OCI-LY1 (cell line): ENCODE results near the gene ADAMTS18.

Source experiments
- H2AFZ ChIP-seq: fragments of 200-600 bp; sonication (generic), shearing (Covaris generic); 2 replicates; pipeline ENCODE4 v1.6.0; 2014; ENCODE audit warnings: antibody characterized with exemption, mild to moderate bottlenecking, low read length
- H3F3A ChIP-seq: fragments of 200-600 bp; sonication (generic), shearing (Covaris generic); 2 replicates; pipeline ENCODE4 v1.6.0; 2014; ENCODE audit warnings: mild to moderate bottlenecking, antibody characterized with exemption, low read length, moderate library complexity; ENCODE audit not compliant: insufficient read depth
- H3K27ac ChIP-seq: fragments of 200-600 bp; sonication (generic); 2 replicates; pipeline ENCODE4 v1.5.1; 2014; ENCODE audit warnings: low read length, mixed run types, mild to moderate bottlenecking, low read depth; ENCODE audit not compliant: poor library complexity, severe bottlenecking
- H3K27me3 ChIP-seq: fragments of 200-600 bp; sonication (generic); 2 replicates; pipeline ENCODE4 v1.6.0; 2014; ENCODE audit warnings: antibody characterized with exemption, mild to moderate bottlenecking, low read length, moderate library complexity; ENCODE audit not compliant: insufficient read depth
- H3K36me3 ChIP-seq: fragments of 200-600 bp; sonication (generic); 2 replicates; pipeline ENCODE4 v1.6.1; 2014; ENCODE audit warnings: mild to moderate bottlenecking, antibody characterized with exemption, low read length, moderate library complexity, mixed read lengths; ENCODE audit not compliant: insufficient read depth
- H3K4me1 ChIP-seq: fragments of 200-600 bp; sonication (generic); 2 replicates; pipeline ENCODE4 v1.5.1; 2014; ENCODE audit warnings: mild to moderate bottlenecking, low read length, moderate library complexity; ENCODE audit not compliant: insufficient read depth, severe bottlenecking
- H3K4me2 ChIP-seq: fragments of 200-600 bp; sonication (generic), shearing (Covaris generic); 2 replicates; pipeline ENCODE4 v1.6.1; 2014; ENCODE audit warnings: low read length
- H3K4me3 ChIP-seq: fragments of 200-600 bp; sonication (generic); 2 replicates; pipeline ENCODE4 v1.5.1; 2014; ENCODE audit warnings: low read length, low read depth, mild to moderate bottlenecking, mixed read lengths; ENCODE audit not compliant: poor library complexity, severe bottlenecking
- H3K79me2 ChIP-seq: fragments of 200-600 bp; shearing (Covaris generic); 2 replicates; pipeline ENCODE4 v1.6.1; 2016; ENCODE audit warnings: mixed run types, low read length, mixed read lengths; ENCODE audit not compliant: insufficient read depth
- H3K9ac ChIP-seq: fragments of 200-600 bp; sonication (generic), shearing (Covaris generic); 2 replicates; pipeline ENCODE4 v1.6.1; 2014; ENCODE audit warnings: mild to moderate bottlenecking, low read length, mixed read lengths
- H3K9me2 ChIP-seq: fragments of 200-600 bp; sonication (generic), shearing (Covaris generic); 2 replicates; pipeline ENCODE4 v1.6.1; 2014; ENCODE audit warnings: low read depth, mild to moderate bottlenecking, low read length, mixed read lengths
- H3K9me3 ChIP-seq: fragments of 200-600 bp; shearing (Covaris generic); 2 replicates; pipeline ENCODE4 v1.6.1; 2014; ENCODE audit warnings: low read length, mixed read lengths
- H4K20me1 ChIP-seq: fragments of 200-600 bp; sonication (generic), shearing (Covaris generic); 2 replicates; pipeline ENCODE4 v1.6.0; 2016; ENCODE audit warnings: mild to moderate bottlenecking, low read length; ENCODE audit not compliant: insufficient read depth
- CTCF ChIP-seq: fragments of 200-600 bp; sonication (generic), shearing (Covaris generic); IDR thresholded peaks from 2 replicates; pipeline ENCODE4 v1.5.1; 2017; ENCODE audit warnings: mild to moderate bottlenecking, antibody characterized with exemption, low read length, moderate library complexity, mixed read lengths
- EZH2 ChIP-seq: fragments of 200-600 bp; sonication (generic), shearing (Covaris generic); IDR thresholded peaks from 2 replicates; pipeline ENCODE4 v1.8.0; 2017; ENCODE audit warnings: borderline replicate concordance, mixed run types, mild to moderate bottlenecking, antibody characterized with exemption, low read length, moderate library complexity, mixed read lengths

The ADAMTS18 gene

GRCh38 chr16:77457046-77457445 is 22.2 kb upstream of the ADAMTS18 start:
- TF ChIP-seq CTCF (no peak), EZH2 (no peak)
- Histone ChIP-seq H3F3A (no peaks in the 10 kb centered on the region), H4K20me1 (no peaks in the 10 kb centered on the region), H3K9me2 (no peaks in the 10 kb centered on the region), H3K79me2 (no peaks in the 10 kb centered on the region), H3K9ac (no peak overlapping the region), H2AFZ (no peak overlapping the region), H3K27me3 (no peaks in the 10 kb centered on the region), H3K4me2 (no peak overlapping the region), H3K9me3 (no peaks in the 10 kb centered on the region), H3K27ac (no peak overlapping the region), H3K4me1 (no peaks in the 10 kb centered on the region), H3K36me3 (no peaks in the 10 kb centered on the region), H3K4me3 (no peak overlapping the region)

GRCh38 chr16:77452243-77452642 is 17.4 kb upstream of the ADAMTS18 start:
- H3K79me2 ChIP-seq: no peaks in the 10 kb centered on the region
- H3K4me1 ChIP-seq: no peaks in the 10 kb centered on the region
- H3K27ac ChIP-seq: no peak overlapping the region
- no peak for TF ChIP-seq CTCF
- no peak for TF ChIP-seq EZH2
- H3K9me3 ChIP-seq: no peaks in the 10 kb centered on the region
- no peak overlapping the region for H3K4me3 ChIP-seq
- H3F3A ChIP-seq: no peaks in the 10 kb centered on the region
- H4K20me1 ChIP-seq: no peaks in the 10 kb centered on the region
- no peak overlapping the region for H3K4me2 ChIP-seq
- H3K36me3 ChIP-seq: no peaks in the 10 kb centered on the region
- no peaks in the 10 kb centered on the region for H3K9me2 ChIP-seq
- H2AFZ ChIP-seq: no peak overlapping the region
- H3K27me3 ChIP-seq: no peaks in the 10 kb centered on the region
- no peak overlapping the region for H3K9ac ChIP-seq

- H3K27me3 ChIP-seq: no peaks in the 10 kb centered on the region
- H3K36me3 ChIP-seq: no peaks in the 10 kb centered on the region
- H3K4me1 ChIP-seq: no peaks in the 10 kb centered on the region
- H3K9ac ChIP-seq: no peak overlapping the region
- H3F3A ChIP-seq: no peaks in the 10 kb centered on the region
- no peak overlapping the region for H3K27ac ChIP-seq
- no peaks in the 10 kb centered on the region for H4K20me1 ChIP-seq
- H3K4me3 ChIP-seq: no peak overlapping the region
- no peak overlapping the region for H2AFZ ChIP-seq
- H3K9me3 ChIP-seq: no peaks in the 10 kb centered on the region
- H3K9me2 ChIP-seq: no peaks in the 10 kb centered on the region
- no peaks in the 10 kb centered on the region for H3K79me2 ChIP-seq
- TF ChIP-seq EZH2 (no peak), CTCF (no peak)
- no peak overlapping the region for H3K4me2 ChIP-seq
Measured at GRCh38 chr16:77450790-77451487, 16.1 kb upstream of the ADAMTS18 start.
